Measurements from ENCODE around the gene ATP5IF1.

- TF ChIP-seq GATA2 (IDR thresholded peaks at IDR 0.05; ENCODE audit: low read depth, low read length), result no peak
- TF ChIP-seq GATA3 (IDR thresholded peaks at IDR 0.05; ENCODE audit: low read depth, low read length), result no peak
Observed at GRCh38 chr1:28247612-28248272, 11.8 kb downstream of the ATP5IF1 start.
